WTC11 (cell line): ENCODE results near the gene CPXM1. TPM values are rescaled to one million over a fixed set of nuclear protein-coding genes. Genes with fewer than 3 reads are reported as not detected.

Experiments
- ATAC-seq: fragments of 200-7000 bp; cut with Tn5 transposase; 2 replicates; pipeline ENCODE4 v1.10.0; 2021; ENCODE audit warnings: mild to moderate bottlenecking, moderate library complexity
- CTCF ChIA-PET: fragments of 300-600 bp; sonication (Branson Sonifier 250); formaldehyde crosslinking; loops from one replicate; lab custom pipeline; 2021; ENCODE audit warnings: antibody characterized with exemption; lab: Charles Lee
- POLR2A ChIA-PET: fragments of 350-600 bp; sonication (Branson Sonifier 250); formaldehyde crosslinking; loops from one replicate; lab custom pipeline; 2021; ENCODE audit warnings: antibody characterized with exemption; lab: Charles Lee
- DNase-seq: peaks from one replicate; pipeline ENCODE4 v3.0.0; 2021; ENCODE audit warnings: low spot score
- H3K27ac Mint-ChIP-seq: 2 replicates; pipeline ENCODE4 v1.8.0; 2021; ENCODE audit warnings: mixed read lengths
- H3K27me3 Mint-ChIP-seq: 2 replicates; pipeline ENCODE4 v1.8.0; 2021; ENCODE audit warnings: low read depth, mild to moderate bottlenecking, moderate library complexity, mixed read lengths
- H3K36me3 Mint-ChIP-seq: 2 replicates; pipeline ENCODE4 v1.8.0; 2021; ENCODE audit warnings: mixed read lengths
- H3K4me1 Mint-ChIP-seq: 2 replicates; pipeline ENCODE4 v1.8.0; 2022; ENCODE audit warnings: mixed read lengths
- H3K4me3 Mint-ChIP-seq: 2 replicates; pipeline ENCODE4 v1.8.0; 2021; ENCODE audit warnings: mild to moderate bottlenecking, moderate library complexity, mixed read lengths
- H3K9me3 Mint-ChIP-seq: 2 replicates; pipeline ENCODE4 v1.8.0; 2021; ENCODE audit warnings: mixed read lengths
- CREM ChIP-seq: sonication (generic); formaldehyde crosslinking; IDR thresholded peaks from 2 replicates; pipeline ENCODE4 v1.8.1; 2022; ENCODE audit warnings: mild to moderate bottlenecking, missing genetic modification reagents, moderate library complexity
- ESRRA ChIP-seq: sonication (generic); formaldehyde crosslinking; IDR thresholded peaks from 2 replicates; pipeline ENCODE4 v1.8.1; 2022; ENCODE audit warnings: mild to moderate bottlenecking, missing genetic modification reagents, borderline replicate concordance
- GRHL2 ChIP-seq: fragments of 250-450 bp; sonication (Bioruptor Pico); IDR thresholded peaks from 2 replicates; pipeline ENCODE4 v1.8.0; 2022; ENCODE audit warnings: mild to moderate bottlenecking, moderate library complexity; ENCODE audit not compliant: insufficient replicate concordance, severe bottlenecking
- NR2C2 ChIP-seq: sonication (generic); formaldehyde crosslinking; IDR thresholded peaks from 2 replicates; pipeline ENCODE4 v1.8.0; 2022; ENCODE audit warnings: mild to moderate bottlenecking, missing genetic modification reagents
- OVOL2 ChIP-seq: fragments of 250-450 bp; sonication (Bioruptor Pico); IDR thresholded peaks from 2 replicates; pipeline ENCODE4 v1.9.0; 2021; ENCODE audit warnings: mild to moderate bottlenecking, borderline replicate concordance
- total RNA-seq: library from RNA; stranded (reverse); gene quantifications from 3 replicates; pipeline ENCODE4 v1.2.3, GENCODE V29; 2021
- TF ChIP-seq, protein P1 (sequence below): fragments of 250-450 bp; sonication (Bioruptor Pico); IDR thresholded peaks from 2 replicates; pipeline ENCODE4 v2.1.2; 2022; ENCODE audit warnings: mild to moderate bottlenecking, moderate library complexity
- TF ChIP-seq, protein P2 (sequence below): sonication (generic); formaldehyde crosslinking; IDR thresholded peaks from 2 replicates; pipeline ENCODE4 v1.8.1; 2023; ENCODE audit warnings: mild to moderate bottlenecking, missing genetic modification reagents, moderate library complexity
- TF ChIP-seq, protein P3 (sequence below): sonication (generic); formaldehyde crosslinking; IDR thresholded peaks from 2 replicates; pipeline ENCODE4 v1.8.0; 2023; ENCODE audit warnings: missing genetic modification reagents
- TF ChIP-seq, protein P4 (sequence below): fragments of 250-450 bp; sonication (Bioruptor Pico); IDR thresholded peaks from 2 replicates; pipeline ENCODE4 v1.9.0; 2021; ENCODE audit warnings: mild to moderate bottlenecking
- TF ChIP-seq, protein P5 (sequence below): fragments of 200-600 bp; IDR thresholded peaks from 2 replicates; pipeline ENCODE4 v1.8.0; 2022; ENCODE audit warnings: antibody characterized with exemption
- TF ChIP-seq, protein P6 (sequence below): sonication (generic); formaldehyde crosslinking; IDR thresholded peaks from 2 replicates; pipeline ENCODE4 v1.8.1; 2023; ENCODE audit warnings: mild to moderate bottlenecking, missing genetic modification reagents
- TF ChIP-seq, protein P7 (sequence below): fragments of 250-450 bp; sonication (Bioruptor Pico); IDR thresholded peaks from 2 replicates; pipeline ENCODE4 v1.9.0; 2021; ENCODE audit warnings: mild to moderate bottlenecking, borderline replicate concordance
- TF ChIP-seq, protein P8 (sequence below): sonication (generic); formaldehyde crosslinking; IDR thresholded peaks from 2 replicates; pipeline ENCODE4 v1.8.0; 2023; ENCODE audit warnings: mild to moderate bottlenecking, missing genetic modification reagents

The CPXM1 gene
- total RNA-seq, 1 experiment from 2014 or later, result 51.2 TPM

DNA sequence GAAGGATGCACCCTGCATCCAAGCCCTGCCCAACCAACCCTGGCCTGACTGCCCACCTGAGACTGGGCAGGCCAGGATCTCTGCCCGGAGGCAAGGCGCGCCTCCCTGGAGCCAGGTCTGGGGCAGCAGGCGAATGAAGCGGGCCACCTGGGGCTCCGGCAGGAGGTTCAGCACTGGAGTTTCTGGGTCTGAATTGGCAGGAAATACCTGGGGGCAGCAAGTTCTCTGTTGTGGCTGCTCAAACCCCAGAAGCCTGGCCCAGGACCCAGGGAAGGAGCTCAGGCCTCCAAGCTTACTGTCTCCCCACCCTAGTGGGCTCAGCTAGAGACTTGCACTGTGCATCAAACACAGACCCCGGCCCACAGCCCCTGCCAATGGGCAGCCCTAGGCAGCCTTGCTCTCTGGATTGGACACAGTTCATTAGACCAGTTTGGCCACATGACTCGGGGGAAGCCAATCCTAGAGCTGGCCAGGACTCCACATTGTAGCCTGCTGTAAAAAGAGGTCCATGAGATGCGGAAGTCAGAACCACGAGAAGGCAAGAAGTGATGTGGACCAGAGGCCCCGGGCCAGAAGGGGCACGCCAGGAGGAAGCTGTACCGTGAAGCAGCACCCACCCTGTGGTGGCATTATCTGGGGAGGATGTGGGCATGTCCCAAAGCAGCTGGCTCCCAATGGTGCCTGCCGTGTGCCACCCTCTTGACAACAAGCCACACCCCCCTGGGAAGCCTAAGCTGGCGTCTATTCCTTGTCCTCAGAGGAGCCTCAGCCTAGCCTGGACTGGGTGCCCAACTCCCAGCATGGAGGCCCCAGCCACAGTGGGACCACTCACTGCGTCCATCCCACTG is 3.1 kb downstream of the CPXM1 start:
- H3K4me1 Mint-ChIP-seq, result peaks cover 25% of the 10 kb centered on the region
- ChIA-PET CTCF (interaction anchor here (4.5 kb wide), 1 partner anchor 45 kb away, joined by 24 read pairs; no protein-coding TSS in a partner anchor), POLR2A (no interaction called here)
- H3K4me3 Mint-ChIP-seq, result no peak overlapping the region
- TF ChIP-seq, protein P1, sequence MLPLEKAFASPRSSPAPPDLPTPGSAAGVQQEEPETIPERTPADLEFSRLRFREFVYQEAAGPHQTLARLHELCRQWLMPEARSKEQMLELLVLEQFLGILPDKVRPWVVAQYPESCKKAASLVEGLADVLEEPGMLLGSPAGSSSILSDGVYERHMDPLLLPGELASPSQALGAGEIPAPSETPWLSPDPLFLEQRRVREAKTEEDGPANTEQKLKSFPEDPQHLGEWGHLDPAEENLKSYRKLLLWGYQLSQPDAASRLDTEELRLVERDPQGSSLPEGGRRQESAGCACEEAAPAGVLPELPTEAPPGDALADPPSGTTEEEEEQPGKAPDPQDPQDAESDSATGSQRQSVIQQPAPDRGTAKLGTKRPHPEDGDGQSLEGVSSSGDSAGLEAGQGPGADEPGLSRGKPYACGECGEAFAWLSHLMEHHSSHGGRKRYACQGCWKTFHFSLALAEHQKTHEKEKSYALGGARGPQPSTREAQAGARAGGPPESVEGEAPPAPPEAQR (CRISPR knock-in tag), result no peak
- TF ChIP-seq NR2C2, result no peak
- TF ChIP-seq, protein P2, sequence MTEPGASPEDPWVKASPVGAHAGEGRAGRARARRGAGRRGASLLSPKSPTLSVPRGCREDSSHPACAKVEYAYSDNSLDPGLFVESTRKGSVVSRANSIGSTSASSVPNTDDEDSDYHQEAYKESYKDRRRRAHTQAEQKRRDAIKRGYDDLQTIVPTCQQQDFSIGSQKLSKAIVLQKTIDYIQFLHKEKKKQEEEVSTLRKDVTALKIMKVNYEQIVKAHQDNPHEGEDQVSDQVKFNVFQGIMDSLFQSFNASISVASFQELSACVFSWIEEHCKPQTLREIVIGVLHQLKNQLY, result no peak
- H3K36me3 Mint-ChIP-seq, result peaks cover 22% of the 10 kb centered on the region
- peaks cover 23% of the 10 kb centered on the region for H3K27me3 Mint-ChIP-seq
- ATAC-seq (no peak), DNase-seq (no peak)
- no peak overlapping the region for H3K27ac Mint-ChIP-seq
- no peaks in the 10 kb centered on the region for H3K9me3 Mint-ChIP-seq

DNA sequence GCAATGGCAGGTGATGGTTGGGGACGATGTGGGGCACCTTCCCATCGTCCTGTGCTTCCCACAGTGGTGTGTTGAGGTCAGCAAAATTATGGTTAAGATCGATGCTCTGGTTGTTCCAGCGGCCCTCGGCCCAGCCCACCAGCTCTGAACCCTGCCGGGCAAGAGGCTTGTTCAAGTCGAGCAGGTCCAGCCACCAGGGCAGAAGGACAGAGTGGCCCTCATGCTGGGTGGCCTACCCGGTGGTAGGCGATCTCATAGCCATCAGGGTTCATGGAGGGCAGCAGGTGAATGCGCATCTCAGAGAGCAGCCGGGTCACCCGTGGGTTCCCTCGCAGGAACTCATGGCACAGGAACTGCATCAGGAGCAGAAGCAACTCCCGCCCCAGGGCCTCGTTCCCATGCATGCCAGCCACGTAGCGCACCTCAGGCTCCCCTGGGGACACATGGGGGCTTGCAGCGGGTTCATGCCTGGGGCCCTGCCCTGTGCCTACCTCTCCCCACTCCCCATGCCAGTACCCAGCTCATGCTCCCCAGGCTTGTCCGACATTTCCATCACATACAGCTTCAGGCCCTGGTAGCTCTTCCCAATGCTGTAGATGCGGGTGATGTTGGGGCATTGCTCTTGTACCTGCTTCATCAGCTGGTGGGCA is 4.3 kb downstream of the CPXM1 start:
- CTCF ChIA-PET, result no interaction called here
- TF ChIP-seq CREM, result no peak
- TF ChIP-seq, protein P3, sequence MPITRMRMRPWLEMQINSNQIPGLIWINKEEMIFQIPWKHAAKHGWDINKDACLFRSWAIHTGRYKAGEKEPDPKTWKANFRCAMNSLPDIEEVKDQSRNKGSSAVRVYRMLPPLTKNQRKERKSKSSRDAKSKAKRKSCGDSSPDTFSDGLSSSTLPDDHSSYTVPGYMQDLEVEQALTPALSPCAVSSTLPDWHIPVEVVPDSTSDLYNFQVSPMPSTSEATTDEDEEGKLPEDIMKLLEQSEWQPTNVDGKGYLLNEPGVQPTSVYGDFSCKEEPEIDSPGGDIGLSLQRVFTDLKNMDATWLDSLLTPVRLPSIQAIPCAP (CRISPR knock-in tag), result no peak
- TF ChIP-seq GRHL2, result no peak
- TF ChIP-seq ESRRA (CRISPR knock-in tag), result no peak
- TF ChIP-seq, protein P4, sequence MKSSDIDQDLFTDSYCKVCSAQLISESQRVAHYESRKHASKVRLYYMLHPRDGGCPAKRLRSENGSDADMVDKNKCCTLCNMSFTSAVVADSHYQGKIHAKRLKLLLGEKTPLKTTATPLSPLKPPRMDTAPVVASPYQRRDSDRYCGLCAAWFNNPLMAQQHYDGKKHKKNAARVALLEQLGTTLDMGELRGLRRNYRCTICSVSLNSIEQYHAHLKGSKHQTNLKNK, result no peak
- TF ChIP-seq, protein P5, sequence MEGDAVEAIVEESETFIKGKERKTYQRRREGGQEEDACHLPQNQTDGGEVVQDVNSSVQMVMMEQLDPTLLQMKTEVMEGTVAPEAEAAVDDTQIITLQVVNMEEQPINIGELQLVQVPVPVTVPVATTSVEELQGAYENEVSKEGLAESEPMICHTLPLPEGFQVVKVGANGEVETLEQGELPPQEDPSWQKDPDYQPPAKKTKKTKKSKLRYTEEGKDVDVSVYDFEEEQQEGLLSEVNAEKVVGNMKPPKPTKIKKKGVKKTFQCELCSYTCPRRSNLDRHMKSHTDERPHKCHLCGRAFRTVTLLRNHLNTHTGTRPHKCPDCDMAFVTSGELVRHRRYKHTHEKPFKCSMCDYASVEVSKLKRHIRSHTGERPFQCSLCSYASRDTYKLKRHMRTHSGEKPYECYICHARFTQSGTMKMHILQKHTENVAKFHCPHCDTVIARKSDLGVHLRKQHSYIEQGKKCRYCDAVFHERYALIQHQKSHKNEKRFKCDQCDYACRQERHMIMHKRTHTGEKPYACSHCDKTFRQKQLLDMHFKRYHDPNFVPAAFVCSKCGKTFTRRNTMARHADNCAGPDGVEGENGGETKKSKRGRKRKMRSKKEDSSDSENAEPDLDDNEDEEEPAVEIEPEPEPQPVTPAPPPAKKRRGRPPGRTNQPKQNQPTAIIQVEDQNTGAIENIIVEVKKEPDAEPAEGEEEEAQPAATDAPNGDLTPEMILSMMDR, result no peak
- TF ChIP-seq OVOL2 (CRISPR knock-in tag), result no peak
- TF ChIP-seq, protein P6, sequence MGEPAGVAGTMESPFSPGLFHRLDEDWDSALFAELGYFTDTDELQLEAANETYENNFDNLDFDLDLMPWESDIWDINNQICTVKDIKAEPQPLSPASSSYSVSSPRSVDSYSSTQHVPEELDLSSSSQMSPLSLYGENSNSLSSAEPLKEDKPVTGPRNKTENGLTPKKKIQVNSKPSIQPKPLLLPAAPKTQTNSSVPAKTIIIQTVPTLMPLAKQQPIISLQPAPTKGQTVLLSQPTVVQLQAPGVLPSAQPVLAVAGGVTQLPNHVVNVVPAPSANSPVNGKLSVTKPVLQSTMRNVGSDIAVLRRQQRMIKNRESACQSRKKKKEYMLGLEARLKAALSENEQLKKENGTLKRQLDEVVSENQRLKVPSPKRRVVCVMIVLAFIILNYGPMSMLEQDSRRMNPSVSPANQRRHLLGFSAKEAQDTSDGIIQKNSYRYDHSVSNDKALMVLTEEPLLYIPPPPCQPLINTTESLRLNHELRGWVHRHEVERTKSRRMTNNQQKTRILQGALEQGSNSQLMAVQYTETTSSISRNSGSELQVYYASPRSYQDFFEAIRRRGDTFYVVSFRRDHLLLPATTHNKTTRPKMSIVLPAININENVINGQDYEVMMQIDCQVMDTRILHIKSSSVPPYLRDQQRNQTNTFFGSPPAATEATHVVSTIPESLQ (CRISPR knock-in tag), result no peak
- TF ChIP-seq, protein P1 (CRISPR knock-in tag), result no peak
- TF ChIP-seq, protein P7, sequence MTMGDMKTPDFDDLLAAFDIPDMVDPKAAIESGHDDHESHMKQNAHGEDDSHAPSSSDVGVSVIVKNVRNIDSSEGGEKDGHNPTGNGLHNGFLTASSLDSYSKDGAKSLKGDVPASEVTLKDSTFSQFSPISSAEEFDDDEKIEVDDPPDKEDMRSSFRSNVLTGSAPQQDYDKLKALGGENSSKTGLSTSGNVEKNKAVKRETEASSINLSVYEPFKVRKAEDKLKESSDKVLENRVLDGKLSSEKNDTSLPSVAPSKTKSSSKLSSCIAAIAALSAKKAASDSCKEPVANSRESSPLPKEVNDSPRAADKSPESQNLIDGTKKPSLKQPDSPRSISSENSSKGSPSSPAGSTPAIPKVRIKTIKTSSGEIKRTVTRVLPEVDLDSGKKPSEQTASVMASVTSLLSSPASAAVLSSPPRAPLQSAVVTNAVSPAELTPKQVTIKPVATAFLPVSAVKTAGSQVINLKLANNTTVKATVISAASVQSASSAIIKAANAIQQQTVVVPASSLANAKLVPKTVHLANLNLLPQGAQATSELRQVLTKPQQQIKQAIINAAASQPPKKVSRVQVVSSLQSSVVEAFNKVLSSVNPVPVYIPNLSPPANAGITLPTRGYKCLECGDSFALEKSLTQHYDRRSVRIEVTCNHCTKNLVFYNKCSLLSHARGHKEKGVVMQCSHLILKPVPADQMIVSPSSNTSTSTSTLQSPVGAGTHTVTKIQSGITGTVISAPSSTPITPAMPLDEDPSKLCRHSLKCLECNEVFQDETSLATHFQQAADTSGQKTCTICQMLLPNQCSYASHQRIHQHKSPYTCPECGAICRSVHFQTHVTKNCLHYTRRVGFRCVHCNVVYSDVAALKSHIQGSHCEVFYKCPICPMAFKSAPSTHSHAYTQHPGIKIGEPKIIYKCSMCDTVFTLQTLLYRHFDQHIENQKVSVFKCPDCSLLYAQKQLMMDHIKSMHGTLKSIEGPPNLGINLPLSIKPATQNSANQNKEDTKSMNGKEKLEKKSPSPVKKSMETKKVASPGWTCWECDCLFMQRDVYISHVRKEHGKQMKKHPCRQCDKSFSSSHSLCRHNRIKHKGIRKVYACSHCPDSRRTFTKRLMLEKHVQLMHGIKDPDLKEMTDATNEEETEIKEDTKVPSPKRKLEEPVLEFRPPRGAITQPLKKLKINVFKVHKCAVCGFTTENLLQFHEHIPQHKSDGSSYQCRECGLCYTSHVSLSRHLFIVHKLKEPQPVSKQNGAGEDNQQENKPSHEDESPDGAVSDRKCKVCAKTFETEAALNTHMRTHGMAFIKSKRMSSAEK (CRISPR knock-in tag), result no peak
- TF ChIP-seq, protein P8, sequence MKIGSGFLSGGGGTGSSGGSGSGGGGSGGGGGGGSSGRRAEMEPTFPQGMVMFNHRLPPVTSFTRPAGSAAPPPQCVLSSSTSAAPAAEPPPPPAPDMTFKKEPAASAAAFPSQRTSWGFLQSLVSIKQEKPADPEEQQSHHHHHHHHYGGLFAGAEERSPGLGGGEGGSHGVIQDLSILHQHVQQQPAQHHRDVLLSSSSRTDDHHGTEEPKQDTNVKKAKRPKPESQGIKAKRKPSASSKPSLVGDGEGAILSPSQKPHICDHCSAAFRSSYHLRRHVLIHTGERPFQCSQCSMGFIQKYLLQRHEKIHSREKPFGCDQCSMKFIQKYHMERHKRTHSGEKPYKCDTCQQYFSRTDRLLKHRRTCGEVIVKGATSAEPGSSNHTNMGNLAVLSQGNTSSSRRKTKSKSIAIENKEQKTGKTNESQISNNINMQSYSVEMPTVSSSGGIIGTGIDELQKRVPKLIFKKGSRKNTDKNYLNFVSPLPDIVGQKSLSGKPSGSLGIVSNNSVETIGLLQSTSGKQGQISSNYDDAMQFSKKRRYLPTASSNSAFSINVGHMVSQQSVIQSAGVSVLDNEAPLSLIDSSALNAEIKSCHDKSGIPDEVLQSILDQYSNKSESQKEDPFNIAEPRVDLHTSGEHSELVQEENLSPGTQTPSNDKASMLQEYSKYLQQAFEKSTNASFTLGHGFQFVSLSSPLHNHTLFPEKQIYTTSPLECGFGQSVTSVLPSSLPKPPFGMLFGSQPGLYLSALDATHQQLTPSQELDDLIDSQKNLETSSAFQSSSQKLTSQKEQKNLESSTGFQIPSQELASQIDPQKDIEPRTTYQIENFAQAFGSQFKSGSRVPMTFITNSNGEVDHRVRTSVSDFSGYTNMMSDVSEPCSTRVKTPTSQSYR (CRISPR knock-in tag), result no peak
- TF ChIP-seq, all 79 proteins: peak for 0
- ATAC-seq (no peak), DNase-seq (no peak)
- H3K4me1 Mint-ChIP-seq, result peaks cover 19% of the 10 kb centered on the region
- no peaks in the 10 kb centered on the region for H3K9me3 Mint-ChIP-seq
- H3K27ac Mint-ChIP-seq, result no peak overlapping the region
- H3K36me3 Mint-ChIP-seq, result peaks cover 22% of the 10 kb centered on the region
- POLR2A ChIA-PET, result no interaction called here
- peaks cover 11% of the 10 kb centered on the region for H3K27me3 Mint-ChIP-seq
- no peak overlapping the region for H3K4me3 Mint-ChIP-seq
